ENCODE measurements around the gene CLMN.

The CLMN gene

DNA sequence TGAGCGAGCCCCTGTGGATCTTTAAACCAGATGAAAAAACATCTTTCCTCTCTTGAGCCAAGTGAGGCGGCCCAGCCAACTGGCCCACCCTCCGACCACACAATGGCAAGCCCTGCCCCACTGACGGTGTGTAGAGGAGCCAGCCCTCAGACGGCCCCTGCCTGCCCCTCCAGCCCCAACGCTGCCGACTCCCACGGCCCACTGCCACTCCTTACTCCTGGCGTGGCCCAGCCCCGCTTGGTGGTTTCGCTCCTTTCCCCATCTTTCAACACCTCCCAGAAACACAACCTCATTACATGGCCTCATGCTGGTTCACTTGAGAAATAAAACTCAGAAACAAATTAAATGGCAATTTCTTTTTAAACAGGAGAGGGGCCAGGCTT lies 81.8 kb downstream of the CLMN start:
- no peak for DNase-seq (ENCODE audit: low read depth in 1 of 2, low spot score in 1 of 2)
- no peaks in the 10 kb centered on the region for H3K27me3 ChIP-seq (ENCODE audit: insufficient read depth, poor library complexity, severe bottlenecking)
- H3K4me3 ChIP-seq (replicated peaks; ENCODE audit: insufficient read depth, low read length), result no peak overlapping the region
- no peak overlapping the region for H3K27ac ChIP-seq (replicated peaks)
- TF ChIP-seq CTCF (IDR thresholded peaks at IDR 0.05; ENCODE audit: insufficient read depth, low read length) (no peak), POLR2AphosphoS5 (IDR thresholded peaks at IDR 0.05; ENCODE audit: low read depth) (no peak), REST (IDR thresholded peaks at IDR 0.05; ENCODE audit: insufficient replicate concordance, low read depth) (no peak), SPI1 (IDR thresholded peaks at IDR 0.05; ENCODE audit: borderline replicate concordance, low read depth) (no peak), GABPA (IDR thresholded peaks at IDR 0.05; ENCODE audit: low read depth) (no peak)

DNA sequence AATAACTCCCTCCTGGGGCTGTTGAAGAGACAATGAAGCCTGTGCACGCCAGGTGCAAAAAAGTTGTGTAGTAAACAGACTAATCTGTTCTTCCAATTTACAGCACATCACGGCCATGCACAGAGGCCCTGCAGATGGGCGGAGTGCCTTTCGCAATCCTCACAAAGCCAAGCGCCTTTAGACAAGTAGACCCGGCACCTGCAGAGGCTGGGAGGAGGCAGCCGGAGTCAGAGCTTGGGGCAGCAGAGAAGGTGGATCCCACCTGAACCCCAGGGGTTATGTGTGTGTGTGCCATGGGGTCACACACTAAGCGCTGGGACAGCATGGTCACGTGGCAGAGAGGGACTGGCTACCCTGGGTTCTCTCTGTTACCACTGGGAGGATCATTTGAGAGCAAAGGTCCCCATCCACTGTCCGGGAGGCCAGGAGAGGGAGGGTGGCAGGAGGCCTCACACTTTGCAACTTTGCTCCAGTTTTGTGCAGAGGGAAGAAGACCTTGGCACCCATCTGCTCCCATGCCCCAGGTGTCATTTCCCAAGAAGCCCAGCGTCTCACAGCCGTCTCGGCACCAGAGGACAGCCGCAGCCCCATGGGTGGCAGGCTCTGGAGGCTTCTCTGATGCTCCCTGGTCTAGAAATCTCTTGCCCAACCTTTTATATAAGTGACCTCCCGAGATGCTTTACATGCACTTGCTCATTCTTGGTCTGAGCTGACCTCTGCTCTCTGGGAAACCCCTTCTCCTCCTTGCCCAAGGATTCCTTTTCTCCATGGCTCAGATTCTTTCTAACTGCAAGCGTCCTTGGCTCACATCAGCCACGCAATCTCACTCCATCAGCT lies 82.4 kb downstream of the CLMN start:
- Histone ChIP-seq H3K4me3 (replicated peaks; ENCODE audit: insufficient read depth, low read length) (no peak overlapping the region), H3K27ac (replicated peaks) (no peak overlapping the region), H3K27me3 (ENCODE audit: insufficient read depth, poor library complexity, severe bottlenecking) (no peaks in the 10 kb centered on the region)
- DNase-seq (ENCODE audit: low read depth in 1 of 2, low spot score in 1 of 2), result no peak
- TF ChIP-seq POLR2AphosphoS5 (IDR thresholded peaks at IDR 0.05; ENCODE audit: low read depth) (no peak), SPI1 (IDR thresholded peaks at IDR 0.05; ENCODE audit: borderline replicate concordance, low read depth) (no peak), CTCF (IDR thresholded peaks at IDR 0.05; ENCODE audit: insufficient read depth, low read length) (no peak), GABPA (IDR thresholded peaks at IDR 0.05; ENCODE audit: low read depth) (no peak), REST (IDR thresholded peaks at IDR 0.05; ENCODE audit: insufficient replicate concordance, low read depth) (no peak)

GRCh38 chr14:95236221-95236620 lies 83.5 kb downstream of the CLMN start:
- H3K27ac ChIP-seq (replicated peaks), result no peak overlapping the region

DNA sequence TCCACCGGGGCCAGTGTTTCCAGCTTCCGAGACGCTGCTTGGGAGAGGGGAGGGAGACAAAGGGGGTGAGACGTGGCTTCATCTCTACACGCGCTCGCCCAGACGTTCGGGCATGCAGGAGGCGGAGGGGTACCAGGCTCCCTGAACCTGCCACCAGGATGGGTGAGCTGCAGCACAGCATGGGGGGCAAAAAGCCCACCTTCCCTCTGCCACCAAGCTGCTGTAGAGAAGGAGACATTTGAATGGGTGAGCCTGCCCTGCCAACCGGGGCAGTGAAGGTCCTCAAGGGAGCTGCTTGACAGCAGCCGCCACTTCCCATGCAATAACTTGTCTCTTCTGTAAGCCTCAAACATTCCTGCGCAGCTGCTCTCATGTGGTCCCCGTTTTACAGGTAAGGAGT lies 83.9 kb downstream of the CLMN start:
- no peak for TF ChIP-seq POLR2AphosphoS5 (IDR thresholded peaks at IDR 0.05; ENCODE audit: low read depth)
- TF ChIP-seq GABPA (IDR thresholded peaks at IDR 0.05; ENCODE audit: low read depth), result no peak
- TF ChIP-seq SPI1 (IDR thresholded peaks at IDR 0.05; ENCODE audit: borderline replicate concordance, low read depth), result no peak
- no peak for TF ChIP-seq CTCF (IDR thresholded peaks at IDR 0.05; ENCODE audit: insufficient read depth, low read length)
- TF ChIP-seq REST (IDR thresholded peaks at IDR 0.05; ENCODE audit: insufficient replicate concordance, low read depth), result no peak
- Histone ChIP-seq H3K4me3 (replicated peaks; ENCODE audit: insufficient read depth, low read length) (no peak overlapping the region), H3K27ac (replicated peaks) (no peak overlapping the region), H3K27me3 (ENCODE audit: insufficient read depth, poor library complexity, severe bottlenecking) (no peaks in the 10 kb centered on the region)
- no peak for DNase-seq (ENCODE audit: low read depth in 1 of 2, low spot score in 1 of 2)

More at GRCh38 chr14:95236221-95236620, 83.5 kb downstream of the CLMN start:
- Histone ChIP-seq H3K4me3 (replicated peaks; ENCODE audit: insufficient read depth, low read length) (no peak overlapping the region), H3K27me3 (ENCODE audit: insufficient read depth, poor library complexity, severe bottlenecking) (no peaks in the 10 kb centered on the region)
- TF ChIP-seq GABPA (IDR thresholded peaks at IDR 0.05; ENCODE audit: low read depth) (no peak), SPI1 (IDR thresholded peaks at IDR 0.05; ENCODE audit: borderline replicate concordance, low read depth) (no peak)
- DNase-seq (ENCODE audit: low read depth in 1 of 2, low spot score in 1 of 2), result no peak
